Activated gamma-delta T cell treated with anti-CD3 and anti-CD28 coated beads, Interleukin-2, amount 50 U/mL, for 16 hours (primary cell): Measurements from ENCODE around the gene USP49.
A peak's percentile ranks its signal among the peaks of the same experiment; 100 is the strongest.
"Not testable (repeated sequence)": the region's sequence is repeated elsewhere in the genome, so short reads cannot be mapped to it uniquely, and the experiment has no call there.

Source experiments
- DNase-seq: peaks from one replicate; pipeline ENCODE4 v3.0.0-alpha.2; 2020; ENCODE audit warnings: low read depth

USP49 gene

DNA sequence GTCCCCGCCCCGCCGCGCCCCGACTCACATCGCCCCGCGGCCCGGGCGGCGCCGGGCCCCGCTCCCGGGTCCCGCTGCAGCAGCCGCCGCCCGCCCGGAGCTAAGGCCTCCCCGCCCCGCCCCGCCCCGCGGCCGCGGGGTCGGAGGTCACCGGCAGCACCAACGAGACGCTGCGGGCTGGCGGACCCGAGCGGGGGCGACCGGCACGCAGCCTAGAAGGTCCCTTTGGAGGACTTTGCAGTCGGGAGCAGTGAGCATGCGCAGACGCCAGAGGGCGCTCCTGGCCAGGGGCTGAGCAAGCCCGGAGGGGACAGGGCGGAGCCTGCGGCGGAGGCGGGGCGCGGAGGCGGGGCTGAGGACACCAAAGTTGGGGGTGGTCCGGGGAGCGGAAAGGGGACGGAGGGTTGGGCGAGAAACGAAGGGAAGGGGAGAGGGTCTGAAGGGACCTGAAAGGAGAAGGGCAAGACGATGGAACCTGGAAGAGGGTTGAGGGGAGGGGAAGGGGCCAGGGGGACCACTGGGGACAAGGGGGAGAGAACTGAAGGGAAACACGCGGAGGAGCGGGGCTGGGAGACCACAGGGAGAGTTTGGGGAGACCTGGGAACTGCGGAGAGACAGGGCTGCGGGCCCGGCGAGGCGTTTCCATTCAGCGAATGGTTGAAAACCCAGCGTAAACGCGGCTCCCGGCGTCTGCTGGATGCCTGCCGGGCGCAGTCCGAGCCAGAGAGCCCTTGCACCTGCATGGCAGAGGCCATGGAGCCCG, 115.2 kb downstream of the USP49 start, which contains the start of gene FRS3:
Gene FRS3 (minus strand): TSS at position 113 of the 763 bp plus-strand sequence. CDS start 2,913 bp downstream, outside the sequence.
- peak; percentile 99 for DNase-seq

DNA sequence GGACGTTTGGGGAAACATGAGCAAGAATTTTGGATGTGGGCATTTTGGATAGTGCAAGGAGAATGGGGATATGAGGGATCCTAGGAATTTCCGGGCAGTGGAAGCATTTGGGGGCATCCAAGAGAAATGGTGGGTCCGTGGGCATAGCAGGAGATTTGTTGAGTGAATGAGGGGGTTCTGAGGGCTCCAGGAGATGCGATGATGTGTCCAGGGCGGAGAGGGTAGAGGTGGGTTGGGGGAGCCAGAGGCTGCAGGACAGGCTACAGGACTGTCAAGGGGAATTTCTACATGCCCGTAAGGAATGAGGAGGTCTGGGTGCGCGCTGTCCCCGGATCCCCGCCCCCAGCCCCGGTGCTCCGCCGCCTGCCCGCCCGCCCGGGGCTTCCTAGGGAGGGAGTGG, 115.8 kb downstream of the USP49 start:
- DNase-seq = no peak

DNA sequence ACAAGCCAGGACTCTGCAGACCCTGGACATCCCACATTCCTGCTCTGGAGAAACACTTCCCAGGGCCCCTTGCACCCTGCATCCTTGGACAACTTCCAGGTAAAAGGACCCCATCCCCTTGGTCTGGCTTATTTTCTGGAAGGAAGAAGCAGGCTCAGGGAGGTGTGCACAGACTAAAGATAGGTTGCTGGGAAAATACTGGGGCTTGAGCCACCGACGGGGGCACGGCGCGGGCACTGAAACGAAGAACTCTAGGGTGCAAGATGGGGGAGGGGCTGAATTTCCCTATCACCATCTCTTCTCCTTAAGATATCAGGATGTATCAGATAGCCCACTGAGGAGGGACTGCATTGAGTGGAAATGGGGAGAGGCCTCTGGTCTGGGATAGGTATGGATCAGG, 116.3 kb downstream of the USP49 start:
- DNase-seq = no peak

DNA sequence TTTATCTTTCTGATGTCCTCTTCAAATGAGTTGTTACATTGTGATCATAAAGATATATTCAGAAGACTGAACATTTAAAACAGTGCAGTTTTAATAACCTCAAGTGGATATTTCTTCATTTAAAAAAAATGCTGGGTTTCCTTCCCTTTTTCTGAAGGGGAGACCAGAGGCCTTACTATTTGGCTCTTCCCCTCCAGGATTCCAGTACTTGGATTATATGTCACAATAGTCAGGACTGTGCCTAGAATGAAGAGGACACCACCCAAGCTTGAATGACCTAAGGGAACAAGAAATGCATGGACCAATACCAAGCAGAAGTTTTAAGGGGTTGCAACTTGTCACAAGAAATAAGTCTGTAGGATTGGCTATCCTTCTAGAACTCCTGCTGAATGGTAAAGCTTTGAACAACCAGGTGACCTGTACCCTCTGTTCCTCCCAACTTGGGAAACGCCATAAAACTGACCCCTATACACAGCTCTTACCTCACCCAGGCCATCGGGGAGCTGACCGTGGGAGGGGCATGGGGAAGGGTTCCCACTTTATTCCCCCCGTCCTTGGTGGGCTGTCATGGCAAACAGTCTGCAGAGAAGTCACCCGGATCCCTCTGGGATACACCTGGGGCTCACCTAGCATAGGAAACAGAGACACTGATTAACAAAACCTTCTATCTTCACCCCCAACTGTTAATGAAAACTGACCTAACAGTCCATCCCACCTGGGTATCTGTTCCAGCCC, 117.5 kb downstream of the USP49 start:
- DNase-seq = no peak

DNA sequence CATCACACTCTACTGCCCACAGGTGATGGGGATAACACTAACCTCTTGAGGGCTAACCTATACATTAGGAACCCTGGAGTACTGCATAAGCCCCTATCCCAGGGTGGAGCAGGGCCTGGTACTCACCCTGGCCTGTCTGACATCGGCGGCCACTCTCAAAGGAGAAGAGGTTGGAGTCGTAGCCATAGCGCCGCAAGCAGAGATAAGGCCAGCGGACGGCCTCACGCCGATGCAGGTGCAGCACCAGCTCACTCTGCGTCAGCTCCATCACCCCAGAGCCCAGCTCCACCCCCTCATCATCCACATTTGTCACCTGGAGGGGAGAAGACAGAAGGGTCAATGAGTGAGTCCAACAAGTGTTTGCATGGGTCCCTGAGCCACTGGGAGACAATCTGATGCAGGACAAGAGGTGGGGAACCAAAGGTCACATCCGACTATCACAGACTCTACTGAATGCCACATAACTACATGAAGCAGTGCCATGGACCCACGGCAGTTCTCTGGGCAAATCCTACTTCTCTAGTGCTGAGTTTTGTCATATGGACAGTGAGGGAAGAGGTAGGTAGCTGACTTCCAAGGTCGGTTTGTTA, 119.8 kb downstream of the USP49 start:
- no peak for DNase-seq

DNA sequence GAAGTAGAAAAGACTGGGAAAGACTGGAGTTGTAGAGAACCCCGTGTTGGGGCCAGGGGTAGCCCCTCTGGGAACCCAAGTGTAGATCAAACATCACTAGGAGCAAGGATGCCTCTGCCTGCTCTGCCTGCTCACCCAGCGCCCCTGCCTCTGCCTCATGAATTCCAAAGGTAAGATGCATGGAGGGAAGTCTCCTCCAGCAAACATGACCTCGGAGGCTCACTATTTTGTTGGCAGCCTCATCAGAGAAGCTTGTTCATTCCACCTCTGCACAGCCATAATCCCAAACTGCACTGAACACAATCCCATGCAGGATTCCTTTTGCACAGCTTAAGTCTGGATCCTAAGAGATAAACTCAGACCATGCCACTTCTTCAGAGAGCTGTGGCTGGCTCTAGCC, 120.3 kb downstream of the USP49 start:
- DNase-seq = no peak

DNA sequence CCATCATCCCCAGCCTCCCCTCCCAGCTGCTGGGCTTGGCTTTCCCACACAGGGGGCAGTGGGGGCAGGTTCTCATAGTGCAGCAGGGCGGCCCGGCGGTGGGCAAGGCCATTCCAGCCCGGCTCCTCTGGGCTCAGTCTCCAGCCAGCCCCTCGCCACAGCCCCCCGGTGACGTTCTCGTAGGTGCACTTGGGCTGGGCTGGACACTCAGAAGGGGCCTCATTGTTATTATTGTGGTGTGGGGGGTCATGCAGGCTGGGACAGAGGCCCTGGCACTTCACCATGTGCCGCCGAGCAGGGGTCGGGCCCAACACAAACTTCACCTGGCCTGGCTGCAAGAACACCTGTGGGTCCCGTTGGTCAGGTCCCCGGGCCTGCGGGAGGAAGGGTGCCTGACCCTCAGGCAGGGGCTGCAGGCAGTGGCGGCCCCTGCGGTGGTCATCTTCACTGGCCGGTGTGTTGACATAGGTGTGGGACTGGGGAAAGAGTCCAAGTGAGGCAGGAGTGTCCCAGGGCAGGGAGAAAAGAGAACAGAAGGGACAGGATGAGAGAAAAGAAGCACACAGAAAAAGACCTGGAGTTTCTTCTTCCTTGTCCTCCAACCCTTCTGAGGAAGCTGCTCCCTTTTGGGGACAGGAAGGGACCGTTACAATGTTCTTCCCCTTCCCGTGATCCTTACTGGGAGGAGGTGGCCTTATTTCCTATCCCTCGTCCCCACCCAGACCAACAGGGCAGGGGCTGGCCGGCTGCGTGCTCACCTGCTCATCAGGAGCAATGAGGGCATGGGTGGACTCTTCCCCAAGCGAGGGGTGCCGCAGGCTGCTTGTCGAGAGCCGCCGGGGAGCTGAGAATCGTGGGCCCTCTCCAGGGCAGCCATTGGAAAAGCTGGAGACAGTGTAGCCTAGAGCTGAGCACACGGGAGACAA, 123.9 kb downstream of the USP49 start:
- no peak for DNase-seq

DNA sequence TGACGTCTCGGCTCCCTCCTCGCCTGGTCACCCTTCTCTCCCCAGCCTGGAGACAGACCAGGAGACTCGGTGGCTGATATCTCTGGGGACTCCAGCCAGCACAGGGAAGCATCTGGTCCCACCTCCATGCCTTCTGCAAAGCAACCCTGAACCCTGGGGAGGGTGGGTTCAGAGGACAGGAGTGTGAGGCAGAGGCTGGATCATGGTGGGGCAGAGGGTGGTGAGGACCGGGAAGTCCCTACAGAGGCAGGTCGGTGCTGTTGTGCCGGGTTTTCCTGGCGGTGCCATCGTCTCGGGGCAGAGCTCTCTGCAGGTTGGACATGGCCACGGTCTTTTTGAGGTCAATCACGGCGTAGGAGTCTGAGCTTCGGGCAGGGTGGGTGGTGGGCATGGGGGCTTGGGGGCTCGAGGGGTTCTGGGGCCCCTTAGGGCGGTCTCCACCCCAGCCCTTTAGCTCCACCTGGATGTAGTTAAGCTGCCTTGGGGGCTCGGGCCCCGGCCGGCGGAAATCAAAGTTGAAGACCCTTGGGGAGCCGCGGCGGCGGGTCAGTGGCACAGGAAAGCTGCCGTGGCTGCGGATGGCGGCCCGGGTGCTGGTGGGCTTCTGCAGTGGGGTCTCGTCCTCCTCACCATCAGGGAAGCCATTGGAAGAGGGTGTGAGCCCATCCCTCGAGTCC, 124.7 kb downstream of the USP49 start:
- no peak for DNase-seq

DNA sequence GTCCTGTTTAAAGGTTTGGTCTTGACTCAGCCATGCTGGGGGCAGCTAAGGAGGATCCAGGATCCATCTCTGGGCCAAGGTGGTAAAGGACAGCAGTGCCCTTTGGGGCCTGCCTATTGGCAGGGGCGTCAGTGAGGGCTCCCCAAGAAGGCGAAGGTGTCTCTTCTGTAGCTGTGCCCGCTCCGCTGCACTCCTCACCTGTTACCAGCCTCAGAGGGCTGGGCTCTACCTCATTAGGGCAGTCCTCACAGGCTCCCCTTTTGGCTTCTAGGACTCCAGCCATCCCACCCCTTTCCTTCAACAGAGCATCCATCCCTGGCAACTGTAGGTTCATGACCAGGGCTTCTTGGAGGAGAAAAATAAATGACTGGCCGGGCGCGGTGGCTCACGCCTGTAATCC, 125.8 kb downstream of the USP49 start:
- no peak for DNase-seq

DNA sequence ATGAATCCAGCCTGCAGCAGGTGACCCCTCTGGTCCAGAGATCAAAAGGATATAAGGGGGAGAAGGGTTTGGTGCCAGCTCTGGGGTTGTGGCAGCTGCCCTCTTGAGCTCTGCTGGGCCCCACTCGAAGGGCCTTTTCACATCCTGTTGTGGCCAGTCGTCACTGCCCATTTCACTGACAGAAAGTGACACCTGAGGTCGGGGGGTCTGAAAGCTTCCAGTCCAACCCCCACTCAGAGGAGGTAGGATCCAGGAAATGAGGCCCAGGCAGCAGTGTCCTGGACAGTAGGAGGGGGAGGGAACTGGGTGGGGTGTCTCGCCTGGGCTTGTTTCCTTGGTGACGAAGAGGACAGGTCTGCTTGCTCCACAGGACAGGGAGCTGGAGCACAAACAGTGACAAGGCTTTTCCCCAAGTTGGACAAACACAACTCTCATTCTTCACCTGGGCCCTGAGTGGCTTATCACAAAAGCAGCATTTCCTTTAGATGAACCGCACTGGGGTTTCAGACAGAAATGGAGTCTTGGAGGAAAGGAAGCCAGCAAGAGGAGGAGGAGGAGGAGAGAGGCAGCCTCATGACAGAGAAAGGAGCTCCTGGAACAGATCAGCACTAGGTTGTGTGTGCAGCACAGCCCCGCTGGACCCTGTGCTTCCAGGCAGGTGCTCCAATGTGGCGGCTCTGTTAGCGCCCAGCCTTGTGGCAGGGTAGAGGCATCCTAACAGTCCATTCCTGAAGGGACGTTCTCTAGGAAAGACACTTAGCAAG, 126.4 kb downstream of the USP49 start:
- no peak for DNase-seq

DNA sequence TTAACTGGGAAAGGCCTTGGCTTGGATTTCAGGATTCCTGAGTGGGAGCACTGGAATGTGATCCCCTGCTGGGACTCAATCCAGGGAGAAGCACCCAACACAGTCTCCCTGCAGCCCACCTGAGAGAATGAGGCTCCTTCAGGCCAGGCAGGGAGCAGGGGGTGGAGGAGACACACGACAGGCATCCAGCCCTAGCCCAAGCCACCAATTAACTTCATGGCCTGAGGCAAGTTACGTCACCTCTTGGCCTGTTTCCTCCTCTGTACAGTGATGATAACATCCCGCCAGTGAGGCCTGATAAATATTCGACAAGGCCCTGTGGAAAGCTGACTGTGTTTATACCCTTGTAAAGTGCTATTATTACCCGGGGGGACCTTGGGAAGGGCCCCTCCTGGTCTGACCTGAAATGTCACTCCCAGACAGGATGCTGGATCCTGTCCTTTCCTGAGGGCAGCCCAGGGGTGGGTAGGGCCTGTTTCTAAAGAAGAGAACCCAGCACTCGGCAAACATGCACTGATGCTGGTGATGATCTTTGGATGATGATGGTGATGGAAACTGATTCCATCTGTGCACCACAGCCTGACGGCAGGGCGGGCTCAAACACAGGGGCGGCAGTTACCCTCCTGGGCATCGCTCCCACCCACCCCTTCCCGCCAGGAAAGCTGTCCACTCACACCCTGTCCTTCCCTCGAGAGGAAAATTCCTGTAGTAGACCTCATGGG, 127.9 kb downstream of the USP49 start:
- no peak for DNase-seq

DNA sequence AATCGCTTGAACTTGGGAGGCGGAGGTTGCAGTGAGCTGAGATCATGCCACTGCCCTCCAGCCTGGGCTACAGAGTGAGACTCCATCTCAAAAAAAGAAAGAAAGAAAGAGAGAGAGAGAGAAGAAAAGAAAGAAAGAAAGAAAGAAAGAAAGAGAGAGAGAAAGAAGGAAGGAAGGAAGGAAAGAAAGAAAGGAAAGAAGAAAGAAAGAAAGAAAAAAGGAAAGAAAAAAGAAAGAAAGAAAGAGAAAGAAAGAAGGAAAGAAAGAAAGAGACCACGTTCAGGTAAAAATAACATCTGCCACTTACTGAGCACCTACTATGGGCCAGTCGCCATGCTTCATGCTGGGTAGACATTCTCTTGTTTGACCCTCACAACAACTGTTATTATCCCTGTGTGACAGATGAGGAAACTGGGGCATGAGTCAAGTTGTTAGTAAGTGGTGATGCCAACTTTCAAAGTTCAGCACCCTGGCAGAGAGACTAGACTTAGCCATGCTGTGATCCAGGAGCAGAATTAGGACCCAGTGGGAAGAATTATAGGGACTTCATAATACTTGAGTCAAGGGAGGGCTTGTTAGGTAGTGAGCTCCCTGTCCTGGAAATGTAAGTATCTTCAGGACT, 129.0 kb downstream of the USP49 start:
- not testable (repeated sequence) for DNase-seq

DNA sequence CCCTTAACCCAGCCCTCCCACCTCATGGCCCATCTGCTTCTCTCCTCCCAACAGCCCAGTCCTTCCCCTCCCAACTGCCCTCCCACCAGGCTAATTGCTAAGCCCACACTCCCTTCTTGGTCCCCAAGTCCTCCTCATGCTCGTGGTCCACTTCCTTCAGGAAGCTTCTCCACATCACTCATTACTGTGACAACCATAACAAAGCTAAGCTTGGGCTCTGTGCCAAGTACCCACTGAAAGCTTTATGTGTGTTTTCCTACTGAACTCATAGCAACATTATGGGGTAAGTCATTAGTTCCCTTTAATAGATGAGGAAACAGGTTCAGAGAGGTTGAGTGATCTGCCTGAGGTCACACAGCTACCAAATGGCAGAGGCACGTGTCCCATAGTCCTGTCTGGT, 131.7 kb downstream of the USP49 start:
- DNase-seq = no peak

DNA sequence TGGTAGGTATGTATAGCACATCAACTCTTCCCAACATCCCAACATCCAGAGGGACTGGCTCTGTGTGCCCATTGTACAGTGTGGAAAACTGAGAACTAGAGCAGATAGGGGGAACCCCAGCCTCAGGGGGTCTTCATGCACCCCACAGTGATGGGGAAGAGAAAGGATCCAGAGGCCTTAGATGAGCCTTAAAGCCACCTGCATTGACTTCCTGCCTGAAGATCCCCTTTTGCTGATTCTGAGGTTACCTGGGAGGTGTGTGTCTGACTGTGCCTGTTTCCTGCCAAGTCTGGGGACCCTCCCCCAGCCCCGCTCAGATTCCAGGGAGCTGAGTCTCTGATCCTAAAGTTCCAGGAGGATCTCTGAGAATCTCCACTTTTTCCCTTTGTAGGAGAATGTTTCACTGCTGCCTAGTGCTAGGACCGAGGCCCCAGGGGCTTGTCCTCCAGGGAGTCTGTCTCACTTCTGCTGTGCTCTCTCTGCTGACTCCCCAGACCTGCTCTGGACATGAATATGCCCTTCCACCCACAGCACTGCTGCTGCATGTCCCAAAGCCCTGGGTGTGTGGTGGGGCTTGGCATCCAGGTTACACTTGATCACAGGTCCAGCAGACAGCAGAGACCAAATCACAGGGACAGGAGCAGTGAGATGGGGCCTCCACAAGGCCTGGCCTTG, 135.1 kb downstream of the USP49 start:
- DNase-seq = no peak

DNA sequence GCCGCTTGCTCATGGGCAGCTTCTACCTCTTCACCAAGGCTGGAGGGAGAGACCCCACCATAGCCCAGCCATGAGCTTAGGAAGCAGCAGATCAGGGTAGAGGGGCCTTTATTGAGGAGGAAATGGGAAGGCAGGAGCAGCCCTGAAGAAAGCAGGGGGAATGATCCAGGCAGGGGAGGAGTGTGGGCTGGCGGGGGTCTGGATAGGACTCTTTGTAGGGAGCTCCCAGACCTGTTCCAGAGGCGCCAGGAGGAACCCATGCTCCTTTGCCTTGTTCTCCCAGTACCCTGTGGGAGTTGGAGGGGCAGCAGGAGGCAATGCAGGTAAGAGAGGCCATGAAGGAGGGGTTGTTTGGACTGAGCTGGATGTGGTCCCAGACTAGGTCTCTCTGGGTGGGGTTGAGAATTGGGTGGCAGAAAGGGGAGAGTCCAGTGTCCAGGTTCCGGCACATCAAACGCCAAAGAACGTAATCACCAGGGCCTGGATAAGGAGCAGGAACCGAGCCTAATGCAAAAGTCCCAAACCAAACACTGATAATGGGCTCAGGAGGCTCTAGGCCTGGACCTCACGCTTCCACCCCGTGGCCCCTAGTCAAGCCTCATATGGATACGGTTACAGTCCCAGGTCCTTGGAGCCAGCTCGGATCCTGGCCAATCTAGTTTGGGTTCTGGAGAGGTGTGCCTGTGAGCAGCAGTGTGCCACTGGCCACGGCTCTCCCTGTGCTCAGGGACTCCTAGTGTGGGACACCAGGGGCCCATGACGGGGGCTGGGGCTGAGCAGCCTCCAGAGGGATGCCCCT, 135.9 kb downstream of the USP49 start:
- DNase-seq = no peak

DNA sequence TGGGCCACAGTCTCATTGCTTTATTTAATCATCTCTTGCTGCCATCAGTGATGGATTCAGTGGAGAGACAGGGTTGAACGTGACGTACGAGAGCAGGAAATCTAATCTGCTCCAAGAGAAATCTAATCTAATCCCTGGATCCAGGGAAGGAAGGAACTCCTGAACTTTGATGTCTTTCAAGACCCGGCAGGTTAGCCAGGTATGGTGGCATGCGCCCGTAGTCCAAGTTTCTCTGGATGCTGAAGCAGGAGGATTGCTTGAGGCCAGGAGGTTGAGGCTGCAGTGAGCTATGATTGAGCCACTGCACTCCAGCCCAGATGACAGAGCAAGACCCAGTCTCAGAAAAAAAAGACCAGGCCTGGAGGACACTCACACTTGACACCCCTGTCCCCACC, 136.5 kb downstream of the USP49 start:
- no peak for DNase-seq

DNA sequence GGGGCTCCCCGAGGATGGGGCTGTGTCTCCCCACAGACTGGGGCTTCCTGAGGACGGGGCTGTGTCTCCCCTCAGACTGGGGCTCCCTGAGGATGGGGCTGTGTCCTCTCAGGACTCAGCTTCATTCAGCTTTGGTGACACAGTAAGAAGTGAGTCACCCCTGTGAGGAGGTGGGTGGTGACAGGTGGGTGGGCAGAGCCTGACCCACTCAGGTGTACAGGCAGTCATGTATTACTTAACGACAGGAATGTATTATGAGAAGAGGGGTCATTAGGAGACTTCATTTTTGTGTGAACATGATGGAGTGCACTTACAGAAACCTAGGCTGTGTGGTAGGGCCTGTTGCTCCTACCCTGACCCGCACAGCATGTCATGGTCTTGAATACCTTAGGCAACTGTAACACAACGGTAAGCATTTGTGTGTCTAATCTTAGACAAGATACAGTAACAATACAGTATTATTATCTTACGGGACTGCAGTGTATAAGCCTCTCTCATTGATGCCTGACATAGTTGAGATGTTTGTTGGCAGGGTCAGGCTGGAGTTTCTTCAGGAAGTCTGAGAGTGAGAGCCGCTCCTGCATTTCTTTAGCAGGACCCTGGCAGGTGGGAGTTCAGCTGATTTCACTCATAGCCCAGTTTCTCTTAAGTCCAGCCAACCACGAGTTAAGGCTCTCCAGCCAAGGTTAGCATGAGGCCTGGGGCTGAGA, 137.1 kb downstream of the USP49 start:
- no peak for DNase-seq

DNA sequence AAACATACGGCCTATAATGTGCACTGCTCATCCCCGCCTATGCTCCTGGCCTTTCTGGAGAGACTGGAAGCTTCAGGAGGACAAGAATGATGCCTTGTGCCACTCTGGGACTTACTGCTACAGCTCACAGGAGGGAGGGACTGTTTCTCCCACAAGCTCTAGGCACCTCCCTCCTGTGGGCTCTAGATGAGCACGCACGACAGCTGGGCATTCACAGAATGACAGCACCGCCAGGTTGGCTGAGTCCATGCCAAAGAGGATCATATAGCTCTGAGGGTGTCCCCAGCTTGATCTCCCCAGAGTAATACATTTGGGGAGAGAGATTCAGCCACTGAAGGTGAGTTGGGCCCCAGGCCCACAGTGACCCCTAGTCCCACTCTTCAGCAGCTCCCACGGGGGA, 137.9 kb downstream of the USP49 start:
- no peak for DNase-seq
